Liver (tissue), 9 donors: Measurements from ENCODE around the gene SYCE3. TPM values are rescaled to one million over a fixed set of nuclear protein-coding genes. Genes with fewer than 3 reads are reported as not detected.

Source experiments
- DNase-seq: peaks from one replicate; pipeline ENCODE4 v3.0.0-alpha.2; 2017; ENCODE audit warnings: low spot score
- H3K27ac ChIP-seq, 2 donors: one replicate each; pipeline ENCODE4 v1.7.0; 2013; ENCODE audit warnings: inconsistent platforms in 2 of 2, low read length in 2 of 2, control low read depth in 1 of 2, low read depth in 1 of 2, mild to moderate bottlenecking in 1 of 2
- H3K27me3 ChIP-seq, 4 donors: one replicate each; pipeline versions ENCODE4 v1.6.1 to v1.7.0; 2013; ENCODE audit warnings: low read length in 3 of 4, inconsistent platforms in 1 of 4, mild to moderate bottlenecking in 1 of 4, moderate library complexity in 1 of 4; ENCODE audit not compliant: control insufficient read depth in 4 of 4, insufficient read depth in 4 of 4
- H3K36me3 ChIP-seq, 4 donors: one replicate each; pipeline versions ENCODE4 v1.6.1 to v1.7.0; 2013; ENCODE audit warnings: low read length in 3 of 4, mild to moderate bottlenecking in 3 of 4, low read depth in 1 of 4, moderate library complexity in 1 of 4; ENCODE audit not compliant: control insufficient read depth in 4 of 4, insufficient read depth in 3 of 4
- H3K4me1 ChIP-seq, 4 donors: one replicate each; pipeline versions ENCODE4 v1.6.1 to v1.7.0; 2013; ENCODE audit warnings: low read length in 3 of 4, mild to moderate bottlenecking in 3 of 4, moderate library complexity in 1 of 4; ENCODE audit not compliant: control insufficient read depth in 4 of 4, insufficient read depth in 4 of 4
- H3K4me3 ChIP-seq, 3 donors: one replicate each; pipeline versions ENCODE4 v1.6.1 to v1.7.0; 2013; ENCODE audit warnings: low read length in 3 of 3, control low read depth in 1 of 3, low read depth in 1 of 3, mild to moderate bottlenecking in 1 of 3
- H3K9ac ChIP-seq, 2 donors: one replicate each; pipeline ENCODE4 v1.7.0; 2013; ENCODE audit warnings: low read length in 2 of 2, mild to moderate bottlenecking in 2 of 2, moderate library complexity in 2 of 2, control low read depth in 1 of 2, low read depth in 1 of 2
- H3K9me3 ChIP-seq, 4 donors: one replicate each; pipeline versions ENCODE4 v1.6.1 to v1.7.0; 2013; ENCODE audit warnings: low read length in 3 of 4; ENCODE audit not compliant: control insufficient read depth in 4 of 4
- EGR1 ChIP-seq, 2 donors: IDR thresholded peaks; 2 replicates each; pipeline ENCODE4 v1.6.1; 2016 to 2018; ENCODE audit warnings: antibody characterized with exemption in 2 of 2, low read depth in 2 of 2
- FOXA1 ChIP-seq: IDR thresholded peaks from 2 replicates; pipeline ENCODE4 v1.6.1; 2016; ENCODE audit warnings: antibody characterized with exemption
- FOXA2 ChIP-seq: IDR thresholded peaks from 2 replicates; pipeline ENCODE4 v1.6.1; 2016; ENCODE audit warnings: antibody characterized with exemption
- GABPA ChIP-seq, 2 donors: IDR thresholded peaks in 1 of 2; conservative IDR thresholded peaks in 1 of 2; 2 replicates each; pipeline ENCODE4 v1.6.1; 2016; ENCODE audit warnings: antibody characterized with exemption in 2 of 2, mild to moderate bottlenecking in 1 of 2, moderate library complexity in 1 of 2
- HNF4A ChIP-seq, 2 donors: conservative IDR thresholded peaks; 2 replicates each; pipeline ENCODE4 v1.6.1; 2016; ENCODE audit warnings: antibody characterized with exemption in 2 of 2, mild to moderate bottlenecking in 2 of 2
- HNF4G ChIP-seq: IDR thresholded peaks from 2 replicates; pipeline ENCODE4 v1.6.1; 2016; ENCODE audit warnings: antibody characterized with exemption
- JUND ChIP-seq, 2 donors: IDR thresholded peaks; 2 replicates each; pipeline ENCODE4 v1.6.1; 2016; ENCODE audit warnings: antibody characterized with exemption in 2 of 2
- MAX ChIP-seq: IDR thresholded peaks from 2 replicates; pipeline ENCODE4 v1.6.1; 2016; ENCODE audit warnings: antibody characterized with exemption
- NR2F2 ChIP-seq: IDR thresholded peaks from 2 replicates; pipeline ENCODE4 v1.6.1; 2016; ENCODE audit warnings: antibody characterized with exemption
- RAD21 ChIP-seq, 2 donors: IDR thresholded peaks; 2 replicates each; pipeline ENCODE4 v1.6.1; 2016; ENCODE audit warnings: antibody characterized with exemption in 2 of 2, mild to moderate bottlenecking in 2 of 2
- RXRA ChIP-seq, 2 donors: IDR thresholded peaks; 2 replicates each; pipeline ENCODE4 v1.6.1; 2017 to 2018; ENCODE audit warnings: antibody characterized with exemption in 2 of 2, mild to moderate bottlenecking in 1 of 2
- SP1 ChIP-seq: IDR thresholded peaks from 2 replicates; pipeline ENCODE4 v1.6.1; 2018; ENCODE audit warnings: antibody characterized with exemption, mild to moderate bottlenecking
- TAF1 ChIP-seq: conservative IDR thresholded peaks from 2 replicates; pipeline ENCODE4 v1.6.1; 2016; ENCODE audit warnings: antibody characterized with exemption, mild to moderate bottlenecking
- YY1 ChIP-seq: IDR thresholded peaks from 2 replicates; pipeline ENCODE4 v1.6.1; 2016; ENCODE audit warnings: antibody characterized with exemption, mild to moderate bottlenecking
- WGBS: extraction: QIAGEN DNeasy Blood & Tissue Kit; methylation state at CpG from one replicate; pipeline ENCODE4 v1.1.7; 2013; 5-methylcytosine and 5-hydroxymethylcytosine counted together
- polyA plus RNA-seq, 2 donors: library from polyadenylated mRNA; stranded (reverse) in 1 of 2; unstranded in 1 of 2; fragments of 200-250 nt in 1 of 2; fragments of >200 nt in 1 of 2; fragmentation: Nextera tagmentation in 1 of 2; extraction: Ambion mirVana in 1 of 2; gene quantifications; one replicate each; pipeline versions ENCODE4 v1.2.1 to v1.2.3, GENCODE V29; 2013 to 2015
- total RNA-seq, 2 donors: library from RNA; depleted of rRNA; stranded (reverse); fragments of >200 nt; gene quantifications; one replicate each; pipeline ENCODE4 v1.2.3, GENCODE V29; 2014
- TF ChIP-seq, protein P1 (sequence below): IDR thresholded peaks from 2 replicates; pipeline ENCODE4 v1.6.1; 2016; ENCODE audit warnings: antibody characterized with exemption
- TF ChIP-seq, protein P2 (sequence below): IDR thresholded peaks from 2 replicates; pipeline ENCODE4 v1.6.1; 2016; ENCODE audit warnings: antibody characterized with exemption
- TF ChIP-seq, protein P3 (sequence below): IDR thresholded peaks from 2 replicates; pipeline ENCODE4 v1.6.1; 2016; ENCODE audit warnings: antibody characterized with exemption, mild to moderate bottlenecking
- donor health status: healthy.
- donor health status: healthy.
- donor health status: healthy.
- donor health status: healthy.
- donor health status: healthy.

The SYCE3 gene
- total and polyA plus RNA-seq, 4 donors = 0.45 to 2.2 TPM; not detected in 2

DNA sequence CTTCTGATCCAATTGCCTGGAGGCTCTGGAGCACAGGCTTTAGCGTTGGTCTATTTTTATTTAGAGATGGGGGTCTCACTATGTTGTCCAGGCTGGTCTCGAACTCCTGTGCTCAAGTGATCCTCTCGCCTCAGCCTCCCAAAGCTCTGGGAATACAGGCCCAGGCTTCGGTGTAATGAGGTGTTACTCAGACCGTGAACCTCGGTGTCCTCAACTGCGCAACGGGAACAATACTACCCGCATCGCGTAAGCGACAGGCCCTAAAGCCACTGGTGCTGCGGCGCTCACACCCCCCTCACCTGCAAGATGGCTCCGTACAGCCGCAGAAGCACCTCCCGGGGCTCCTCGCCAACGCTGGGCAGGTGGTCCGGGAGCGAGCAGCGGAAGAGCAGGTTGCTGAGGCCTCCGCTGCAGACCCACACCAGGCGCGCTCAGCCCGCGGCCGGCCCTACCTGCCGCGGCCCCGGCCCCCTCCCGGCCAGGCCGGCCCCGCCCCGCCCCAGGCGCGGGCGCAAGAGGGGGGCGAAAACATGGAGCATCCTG is 19.3 kb upstream of the SYCE3 start (continued):
- TF ChIP-seq, protein P1, sequence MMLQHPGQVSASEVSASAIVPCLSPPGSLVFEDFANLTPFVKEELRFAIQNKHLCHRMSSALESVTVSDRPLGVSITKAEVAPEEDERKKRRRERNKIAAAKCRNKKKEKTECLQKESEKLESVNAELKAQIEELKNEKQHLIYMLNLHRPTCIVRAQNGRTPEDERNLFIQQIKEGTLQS = no peak
- no peak for TF ChIP-seq FOXA1
- TF ChIP-seq TAF1 = no peak
- TF ChIP-seq JUND (IDR thresholded peaks at IDR 0.05) = no peak
- TF ChIP-seq HNF4G = no peak
- TF ChIP-seq, protein P2, sequence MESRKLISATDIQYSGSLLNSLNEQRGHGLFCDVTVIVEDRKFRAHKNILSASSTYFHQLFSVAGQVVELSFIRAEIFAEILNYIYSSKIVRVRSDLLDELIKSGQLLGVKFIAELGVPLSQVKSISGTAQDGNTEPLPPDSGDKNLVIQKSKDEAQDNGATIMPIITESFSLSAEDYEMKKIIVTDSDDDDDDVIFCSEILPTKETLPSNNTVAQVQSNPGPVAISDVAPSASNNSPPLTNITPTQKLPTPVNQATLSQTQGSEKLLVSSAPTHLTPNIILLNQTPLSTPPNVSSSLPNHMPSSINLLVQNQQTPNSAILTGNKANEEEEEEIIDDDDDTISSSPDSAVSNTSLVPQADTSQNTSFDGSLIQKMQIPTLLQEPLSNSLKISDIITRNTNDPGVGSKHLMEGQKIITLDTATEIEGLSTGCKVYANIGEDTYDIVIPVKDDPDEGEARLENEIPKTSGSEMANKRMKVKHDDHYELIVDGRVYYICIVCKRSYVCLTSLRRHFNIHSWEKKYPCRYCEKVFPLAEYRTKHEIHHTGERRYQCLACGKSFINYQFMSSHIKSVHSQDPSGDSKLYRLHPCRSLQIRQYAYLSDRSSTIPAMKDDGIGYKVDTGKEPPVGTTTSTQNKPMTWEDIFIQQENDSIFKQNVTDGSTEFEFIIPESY = no peak
- no peak for TF ChIP-seq SP1

- Histone ChIP-seq H3K36me3 (peaks cover 0 to 1% (median 0%) of the 10 kb centered on the region in 4 donors), H3K9ac (peak overlapping the region in 1 of 2 donors; percentile 30), H3K4me1 (peaks cover 10 to 23% (median 16%) of the 10 kb centered on the region in 4 donors), H3K4me3 (peak overlapping the region; percentile 74 to 77 (median 74)), H3K27me3 (no peaks in the 10 kb centered on the region), H3K27ac (peak overlapping the region in 1 of 2 donors; percentile 22), H3K9me3 (no peaks in the 10 kb centered on the region)
- WGBS = 96% methylated on average over 22 of the region's 22 CpGs
- no peak for DNase-seq
- TF ChIP-seq, protein P2 = no peak
- TF ChIP-seq MAX = no peak
- TF ChIP-seq EGR1 (IDR thresholded peaks at IDR 0.05; ENCODE audit: low read depth in 2 of 2) = no peak
- no peak for TF ChIP-seq RXRA (IDR thresholded peaks at IDR 0.05)
- TF ChIP-seq YY1 = no peak
- TF ChIP-seq GABPA (IDR thresholded peaks at IDR 0.05 in 1 of 2, conservative IDR thresholded peaks at IDR 0.05 in 1 of 2) = no peak
- TF ChIP-seq FOXA1 = no peak
- TF ChIP-seq TAF1 = no peak
Observed at GRCh38 chr22:50581031-50581949, 18.6 kb upstream of the SYCE3 start.

- H3K36me3 ChIP-seq = peaks cover 0 to 1% (median 0%) of the 10 kb centered on the region in 4 donors
- peaks cover 10 to 23% (median 16%) of the 10 kb centered on the region in 4 donors for H3K4me1 ChIP-seq
- H3K27ac ChIP-seq = no peak overlapping the region
- H3K4me3 ChIP-seq = no peak overlapping the region
- H3K27me3 ChIP-seq = no peaks in the 10 kb centered on the region
- H3K9me3 ChIP-seq = no peaks in the 10 kb centered on the region
- 94% methylated on average over 4 of the region's 4 CpGs for WGBS
- no peak overlapping the region for H3K9ac ChIP-seq
- no peak for DNase-seq
- TF ChIP-seq GABPA (IDR thresholded peaks at IDR 0.05 in 1 of 2, conservative IDR thresholded peaks at IDR 0.05 in 1 of 2) = no peak
- TF ChIP-seq JUND (IDR thresholded peaks at IDR 0.05) = no peak
- no peak for TF ChIP-seq NR2F2
- TF ChIP-seq, protein P2 = no peak
- no peak for TF ChIP-seq FOXA1
- TF ChIP-seq HNF4G = no peak
- TF ChIP-seq, protein P1 = no peak
- TF ChIP-seq SP1 = no peak
- TF ChIP-seq HNF4A (conservative IDR thresholded peaks at IDR 0.05) = no peak
- no peak for TF ChIP-seq TAF1
- TF ChIP-seq, protein P3, sequence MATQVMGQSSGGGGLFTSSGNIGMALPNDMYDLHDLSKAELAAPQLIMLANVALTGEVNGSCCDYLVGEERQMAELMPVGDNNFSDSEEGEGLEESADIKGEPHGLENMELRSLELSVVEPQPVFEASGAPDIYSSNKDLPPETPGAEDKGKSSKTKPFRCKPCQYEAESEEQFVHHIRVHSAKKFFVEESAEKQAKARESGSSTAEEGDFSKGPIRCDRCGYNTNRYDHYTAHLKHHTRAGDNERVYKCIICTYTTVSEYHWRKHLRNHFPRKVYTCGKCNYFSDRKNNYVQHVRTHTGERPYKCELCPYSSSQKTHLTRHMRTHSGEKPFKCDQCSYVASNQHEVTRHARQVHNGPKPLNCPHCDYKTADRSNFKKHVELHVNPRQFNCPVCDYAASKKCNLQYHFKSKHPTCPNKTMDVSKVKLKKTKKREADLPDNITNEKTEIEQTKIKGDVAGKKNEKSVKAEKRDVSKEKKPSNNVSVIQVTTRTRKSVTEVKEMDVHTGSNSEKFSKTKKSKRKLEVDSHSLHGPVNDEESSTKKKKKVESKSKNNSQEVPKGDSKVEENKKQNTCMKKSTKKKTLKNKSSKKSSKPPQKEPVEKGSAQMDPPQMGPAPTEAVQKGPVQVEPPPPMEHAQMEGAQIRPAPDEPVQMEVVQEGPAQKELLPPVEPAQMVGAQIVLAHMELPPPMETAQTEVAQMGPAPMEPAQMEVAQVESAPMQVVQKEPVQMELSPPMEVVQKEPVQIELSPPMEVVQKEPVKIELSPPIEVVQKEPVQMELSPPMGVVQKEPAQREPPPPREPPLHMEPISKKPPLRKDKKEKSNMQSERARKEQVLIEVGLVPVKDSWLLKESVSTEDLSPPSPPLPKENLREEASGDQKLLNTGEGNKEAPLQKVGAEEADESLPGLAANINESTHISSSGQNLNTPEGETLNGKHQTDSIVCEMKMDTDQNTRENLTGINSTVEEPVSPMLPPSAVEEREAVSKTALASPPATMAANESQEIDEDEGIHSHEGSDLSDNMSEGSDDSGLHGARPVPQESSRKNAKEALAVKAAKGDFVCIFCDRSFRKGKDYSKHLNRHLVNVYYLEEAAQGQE = no peak
- no peak for TF ChIP-seq YY1
- TF ChIP-seq RAD21 (IDR thresholded peaks at IDR 0.05) = no peak
- no peak for TF ChIP-seq FOXA2
Observed at GRCh38 chr22:50579752-50580151, 17.0 kb upstream of the SYCE3 start.
